Activated CD4-positive, alpha-beta T cell treated with anti-CD3 and anti-CD28 coated beads, Interleukin-2, Interleukin-4, amounts not matched to agents 100 ng/mL and 50 ng/mL, durations not matched to agents 16 hours and 8 hours (primary cell): Measurements from ENCODE around the gene RAB42.
"Not testable (repeated sequence)": the region's sequence is repeated elsewhere in the genome, so short reads cannot be mapped to it uniquely, and the experiment has no call there.

Source experiments
- DNase-seq: peaks from one replicate; pipeline ENCODE4 v3.0.0-alpha.2; 2020; ENCODE audit warnings: low spot score

RAB42 gene

GRCh38 chr1:28586585-28587391 is 5.3 kb upstream of the RAB42 start:
- DNase-seq = not testable (repeated sequence)

- no peak for DNase-seq
These were observed 431 bp downstream of the RAB42 start for GRCh38 chr1:28592321-28593071.

- DNase-seq = not testable (repeated sequence)
These were observed 1.9 kb downstream of the RAB42 start for GRCh38 chr1:28593988-28594356.

GRCh38 chr1:28594686-28595411 is 2.8 kb downstream of the RAB42 start:
- not testable (repeated sequence) for DNase-seq

GRCh38 chr1:28595412-28596191 is 3.5 kb downstream of the RAB42 start:
- no peak for DNase-seq

- DNase-seq = not testable (repeated sequence)
These were observed 4.2 kb downstream of the RAB42 start for GRCh38 chr1:28596276-28596675.

- peak; percentile 61 for DNase-seq
These were observed 9.6 kb downstream of the RAB42 start for GRCh38 chr1:28601696-28602095.

GRCh38 chr1:28602536-28603439 is 10.7 kb downstream of the RAB42 start:
- peak; percentile 24 for DNase-seq

- no peak for DNase-seq
These were observed 12.3 kb downstream of the RAB42 start for GRCh38 chr1:28604411-28604810.

GRCh38 chr1:28604962-28605361 is 12.9 kb downstream of the RAB42 start:
- no peak for DNase-seq

- DNase-seq = no peak
These were observed 14.7 kb downstream of the RAB42 start for GRCh38 chr1:28606771-28607170.

GRCh38 chr1:28613175-28613574 is 21.1 kb downstream of the RAB42 start:
- DNase-seq = no peak

- no peak for DNase-seq
These were observed 39.6 kb downstream of the RAB42 start for GRCh38 chr1:28631713-28632112.

- no peak for DNase-seq
These were observed 40.5 kb downstream of the RAB42 start for GRCh38 chr1:28632560-28632959.

- DNase-seq = peak; percentile 46
These were observed 48.7 kb downstream of the RAB42 start for GRCh38 chr1:28640766-28641165.

- no peak for DNase-seq
These were observed 50.2 kb downstream of the RAB42 start for GRCh38 chr1:28642056-28642846.

GRCh38 chr1:28642847-28643635 is 51.0 kb downstream of the RAB42 start, which contains the start of gene TAF12:
TAF12 (minus strand) TSS chr1:28643067; CDS start chr1:28622081, 20,986 bp downstream.
- DNase-seq = peak; percentile 94

GRCh38 chr1:28644494-28644893 is 52.4 kb downstream of the RAB42 start:
- DNase-seq = no peak
